Measurements from ENCODE around the gene RBM18.

RBM18 gene

DNA sequence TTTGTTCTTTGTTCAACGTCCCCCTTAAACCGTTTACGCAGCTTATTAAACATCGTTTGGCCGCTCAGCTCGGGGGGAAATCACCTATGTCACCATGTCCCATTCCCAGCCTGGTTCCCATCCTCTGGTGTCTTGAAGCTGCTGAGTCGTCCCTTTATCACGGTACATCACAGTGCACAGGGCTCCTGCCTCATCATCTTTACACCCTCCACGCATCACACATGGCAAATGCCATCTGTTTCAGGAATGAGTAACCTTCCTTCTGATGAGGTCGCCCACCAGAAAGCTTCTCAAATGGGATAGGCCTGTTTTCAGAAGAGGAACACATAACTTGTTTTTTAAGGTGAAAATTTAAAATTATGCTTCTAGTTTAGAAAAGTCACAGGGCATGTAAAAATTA is 28.0 kb downstream of the RBM18 start:
- Mint-ChIP-seq H3K4me1 (ENCODE audit: low read depth) (no peaks in the 10 kb centered on the region), H3K27me3 (peaks cover 12% of the 10 kb centered on the region), H3K27ac (no peak overlapping the region), H3K4me3 (no peak overlapping the region), H3K36me3 (ENCODE audit: low read depth) (peaks cover 21% of the 10 kb centered on the region), H3K9me3 (no peaks in the 10 kb centered on the region)

- H3K27ac Mint-ChIP-seq: no peak overlapping the region
- peaks cover 1% of the 10 kb centered on the region for H3K36me3 Mint-ChIP-seq (ENCODE audit: low read depth)
- no peaks in the 10 kb centered on the region for H3K9me3 Mint-ChIP-seq
- H3K27me3 Mint-ChIP-seq: peaks cover 14% of the 10 kb centered on the region
- no peaks in the 10 kb centered on the region for H3K4me1 Mint-ChIP-seq (ENCODE audit: low read depth)
- H3K4me3 Mint-ChIP-seq: no peak overlapping the region
Measured at GRCh38 chr9:122234022-122234748, 30.5 kb downstream of the RBM18 start.

- H3K36me3 Mint-ChIP-seq (ENCODE audit: low read depth): no peaks in the 10 kb centered on the region
- no peaks in the 10 kb centered on the region for H3K9me3 Mint-ChIP-seq
- no peaks in the 10 kb centered on the region for H3K4me1 Mint-ChIP-seq (ENCODE audit: low read depth)
- H3K27ac Mint-ChIP-seq: no peak overlapping the region
- peaks cover 14% of the 10 kb centered on the region for H3K27me3 Mint-ChIP-seq
- H3K4me3 Mint-ChIP-seq: no peak overlapping the region
Measured at GRCh38 chr9:122232796-122233306, 31.8 kb downstream of the RBM18 start.

GRCh38 chr9:122229485-122229837 is 35.2 kb downstream of the RBM18 start:
- Mint-ChIP-seq H3K27ac (no peak overlapping the region), H3K4me3 (no peak overlapping the region), H3K27me3 (peaks cover 42% of the 10 kb centered on the region), H3K9me3 (no peaks in the 10 kb centered on the region), H3K36me3 (ENCODE audit: low read depth) (no peaks in the 10 kb centered on the region), H3K4me1 (ENCODE audit: low read depth) (peaks cover 3% of the 10 kb centered on the region)

DNA sequence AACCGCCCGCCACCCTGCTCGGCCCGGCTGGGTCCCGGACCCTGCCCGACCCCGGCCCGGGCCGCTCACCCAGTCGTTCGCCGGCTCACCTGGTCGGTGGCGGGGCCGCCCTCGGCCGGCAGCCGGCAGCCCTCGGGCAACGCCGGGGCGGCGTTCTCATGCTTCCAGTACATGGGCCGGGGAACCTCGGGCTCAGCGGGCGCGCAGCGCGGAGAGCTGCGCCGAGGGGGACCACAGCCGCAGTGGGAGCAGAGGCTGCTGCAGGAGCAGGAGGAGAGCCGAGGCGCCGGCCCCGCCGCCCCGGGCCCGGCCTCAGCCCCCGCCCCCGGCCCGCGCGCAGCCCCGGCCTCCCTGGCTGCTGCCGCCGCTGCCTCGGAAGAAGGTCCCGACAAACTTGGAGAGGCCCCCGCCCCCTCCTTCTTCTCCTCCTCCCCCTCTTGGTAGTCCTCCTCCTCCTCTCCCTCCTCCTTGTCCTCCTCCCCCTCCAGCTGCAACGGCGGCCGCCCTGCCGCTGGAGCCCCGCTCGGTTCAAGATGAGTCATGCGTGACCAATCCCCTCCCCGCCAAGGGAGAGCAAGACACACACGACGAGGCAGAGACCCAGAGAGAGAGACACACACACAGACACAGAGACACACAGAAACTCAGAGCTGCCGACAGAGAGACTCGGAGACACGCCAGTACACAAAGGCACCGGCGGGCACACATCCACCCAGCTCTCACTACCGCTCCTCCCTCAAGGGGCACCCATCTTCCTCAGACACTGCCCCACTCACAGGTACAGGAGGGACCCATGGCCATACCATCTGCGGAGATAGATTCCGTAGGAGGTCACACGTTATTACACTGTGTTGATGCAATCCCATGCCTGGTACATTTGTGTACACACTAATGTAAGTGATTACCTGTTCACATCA is 35.8 kb downstream of the RBM18 start, which contains the start of gene LHX6:
TSS of gene LHX6 (minus strand) at position 390 of the 917 bp plus-strand sequence. CDS start at position 173, 217 bp downstream.
- Mint-ChIP-seq H3K36me3 (ENCODE audit: low read depth) (no peaks in the 10 kb centered on the region), H3K9me3 (no peaks in the 10 kb centered on the region), H3K27me3 (peaks cover 43% of the 10 kb centered on the region), H3K4me1 (ENCODE audit: low read depth) (peaks cover 3% of the 10 kb centered on the region), H3K27ac (no peak within 1 kb of the TSS), H3K4me3 (peak within 1 kb of the TSS; percentile 27)

DNA sequence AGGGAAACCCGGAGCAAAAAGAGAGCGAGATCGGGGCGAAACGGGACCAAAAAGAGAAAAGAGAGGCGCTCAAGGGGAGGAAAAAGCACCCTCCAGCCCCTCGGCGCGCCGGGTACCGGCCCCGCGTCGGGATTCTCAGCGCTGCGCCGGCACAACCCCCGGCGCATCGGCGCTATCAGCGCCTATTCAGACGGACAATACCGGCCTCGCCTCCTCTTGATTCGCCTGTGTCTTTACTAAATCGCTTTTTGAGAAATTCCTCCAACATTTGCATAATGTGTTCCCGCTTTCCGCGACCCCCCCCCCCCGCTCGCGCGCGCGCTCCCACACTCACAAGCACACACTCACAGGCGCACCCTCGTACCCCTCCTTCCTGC is 36.5 kb downstream of the RBM18 start:
- H3K4me1 Mint-ChIP-seq (ENCODE audit: low read depth): peaks cover 3% of the 10 kb centered on the region
- H3K4me3 Mint-ChIP-seq: peak overlapping the region; percentile 27

DNA sequence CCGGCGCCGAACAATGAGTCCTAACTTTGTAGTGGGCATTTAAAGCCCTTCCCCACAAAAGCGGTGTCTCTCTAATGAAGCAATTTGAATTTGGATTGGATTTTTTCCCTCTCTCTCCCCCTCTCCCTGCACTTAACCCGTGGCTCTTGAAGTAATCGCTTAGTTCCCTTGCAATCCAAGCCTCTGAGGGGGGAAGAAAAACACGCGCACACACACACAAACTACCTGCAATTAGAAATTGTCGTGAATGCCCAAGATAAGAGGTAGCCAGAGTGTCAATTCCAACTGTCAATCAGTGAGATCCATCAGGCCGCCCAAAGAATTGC is 37.1 kb downstream of the RBM18 start:
- Mint-ChIP-seq H3K9me3 (no peaks in the 10 kb centered on the region), H3K36me3 (ENCODE audit: low read depth) (no peaks in the 10 kb centered on the region), H3K4me1 (ENCODE audit: low read depth) (peaks cover 3% of the 10 kb centered on the region), H3K27ac (no peak overlapping the region), H3K4me3 (peak overlapping the region; percentile 36), H3K27me3 (peaks cover 51% of the 10 kb centered on the region)

More for the DNA sequence above, 36.5 kb downstream of the RBM18 start:
- peaks cover 48% of the 10 kb centered on the region for H3K27me3 Mint-ChIP-seq
- H3K27ac Mint-ChIP-seq: no peak overlapping the region
- no peaks in the 10 kb centered on the region for H3K36me3 Mint-ChIP-seq (ENCODE audit: low read depth)
- no peaks in the 10 kb centered on the region for H3K9me3 Mint-ChIP-seq

GRCh38 chr9:122226758-122227574 is 37.7 kb downstream of the RBM18 start:
- Mint-ChIP-seq H3K36me3 (ENCODE audit: low read depth) (no peaks in the 10 kb centered on the region), H3K27me3 (peaks cover 55% of the 10 kb centered on the region), H3K4me3 (no peak overlapping the region), H3K4me1 (ENCODE audit: low read depth) (peaks cover 3% of the 10 kb centered on the region), H3K27ac (no peak overlapping the region), H3K9me3 (no peaks in the 10 kb centered on the region)

GRCh38 chr9:122226142-122226757 is 38.4 kb downstream of the RBM18 start:
- H3K4me3 Mint-ChIP-seq: no peak overlapping the region

GRCh38 chr9:122225312-122226141 is 39.1 kb downstream of the RBM18 start:
- Mint-ChIP-seq H3K9me3 (no peaks in the 10 kb centered on the region), H3K36me3 (ENCODE audit: low read depth) (no peaks in the 10 kb centered on the region), H3K27me3 (peaks cover 59% of the 10 kb centered on the region), H3K27ac (no peak overlapping the region), H3K4me1 (ENCODE audit: low read depth) (peaks cover 3% of the 10 kb centered on the region), H3K4me3 (no peak overlapping the region)

More at GRCh38 chr9:122226142-122226757, 38.4 kb downstream of the RBM18 start:
- H3K27me3 Mint-ChIP-seq: peaks cover 56% of the 10 kb centered on the region
- H3K9me3 Mint-ChIP-seq: no peaks in the 10 kb centered on the region
- H3K36me3 Mint-ChIP-seq (ENCODE audit: low read depth): no peaks in the 10 kb centered on the region
- H3K4me1 Mint-ChIP-seq (ENCODE audit: low read depth): peaks cover 3% of the 10 kb centered on the region
- H3K27ac Mint-ChIP-seq: no peak overlapping the region

GRCh38 chr9:122223435-122223834 is 41.2 kb downstream of the RBM18 start:
- H3K9me3 Mint-ChIP-seq: no peaks in the 10 kb centered on the region
- H3K4me1 Mint-ChIP-seq (ENCODE audit: low read depth): peaks cover 17% of the 10 kb centered on the region
- H3K27me3 Mint-ChIP-seq: peaks cover 80% of the 10 kb centered on the region
- H3K4me3 Mint-ChIP-seq: no peak overlapping the region
- H3K36me3 Mint-ChIP-seq (ENCODE audit: low read depth): no peaks in the 10 kb centered on the region
- H3K27ac Mint-ChIP-seq: no peak overlapping the region

GRCh38 chr9:122222791-122223190 is 41.8 kb downstream of the RBM18 start:
- Mint-ChIP-seq H3K4me3 (no peak overlapping the region), H3K27me3 (peaks cover 87% of the 10 kb centered on the region), H3K4me1 (ENCODE audit: low read depth) (peaks cover 21% of the 10 kb centered on the region), H3K27ac (no peak overlapping the region), H3K36me3 (ENCODE audit: low read depth) (no peaks in the 10 kb centered on the region), H3K9me3 (no peaks in the 10 kb centered on the region)

DNA sequence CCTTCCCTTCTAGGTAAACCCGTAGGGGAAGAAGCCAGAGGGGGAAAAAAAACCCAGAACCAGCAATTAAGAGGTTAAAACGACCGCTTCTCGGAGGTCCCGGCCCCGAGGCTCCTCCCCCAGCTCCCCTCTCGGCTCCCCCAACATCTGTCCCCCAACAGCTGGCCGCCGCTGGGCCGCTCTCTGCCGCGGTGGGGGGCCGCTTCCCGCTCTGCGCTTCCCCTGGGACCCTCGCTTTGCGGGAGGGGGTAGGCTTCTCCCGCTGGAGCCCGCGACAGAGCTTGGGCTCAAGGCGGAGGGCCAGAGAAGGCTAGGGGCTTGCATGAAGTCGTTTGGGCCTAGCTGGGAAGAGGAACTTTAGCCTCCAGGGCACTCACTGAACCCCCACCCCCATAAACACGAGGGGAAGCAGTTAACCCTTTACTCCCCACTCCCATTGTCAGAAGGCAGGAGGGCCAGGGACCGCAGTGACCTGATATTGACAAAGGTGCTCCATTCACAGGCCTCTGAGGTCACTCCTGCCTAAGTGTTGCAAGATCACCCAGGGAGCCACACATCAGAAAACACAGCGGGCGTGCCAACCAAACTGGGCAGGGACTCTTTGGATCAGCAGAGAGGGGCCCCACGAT is 43.3 kb downstream of the RBM18 start:
- no peak overlapping the region for H3K4me3 Mint-ChIP-seq
- no peaks in the 10 kb centered on the region for H3K36me3 Mint-ChIP-seq (ENCODE audit: low read depth)
- H3K27me3 Mint-ChIP-seq: peaks cover 87% of the 10 kb centered on the region
- peaks cover 18% of the 10 kb centered on the region for H3K4me1 Mint-ChIP-seq (ENCODE audit: low read depth)
- no peak overlapping the region for H3K27ac Mint-ChIP-seq
- H3K9me3 Mint-ChIP-seq: no peaks in the 10 kb centered on the region

All from stimulated activated naive CD8-positive, alpha-beta T cell treated with anti-CD3 and anti-CD28 coated beads, Interleukin-15, Interleukin-2, amounts not matched to agents 100 ng/mL and 50 ng/mL, for 24 hours (primary cell).